Liver (tissue), 9 donors: ENCODE data around the gene IL22RA1. TPM values are rescaled to one million over a fixed set of nuclear protein-coding genes. Genes with fewer than 3 reads are reported as not detected.

Source experiments
- DNase-seq: peaks from one replicate; pipeline ENCODE4 v3.0.0-alpha.2; 2017; ENCODE audit warnings: low spot score
- H3K27ac ChIP-seq, 2 donors: one replicate each; pipeline ENCODE4 v1.7.0; 2013; ENCODE audit warnings: inconsistent platforms in 2 of 2, low read length in 2 of 2, control low read depth in 1 of 2, low read depth in 1 of 2, mild to moderate bottlenecking in 1 of 2
- H3K27me3 ChIP-seq, 4 donors: one replicate each; pipeline versions ENCODE4 v1.6.1 to v1.7.0; 2013; ENCODE audit warnings: low read length in 3 of 4, inconsistent platforms in 1 of 4, mild to moderate bottlenecking in 1 of 4, moderate library complexity in 1 of 4; ENCODE audit not compliant: control insufficient read depth in 4 of 4, insufficient read depth in 4 of 4
- H3K36me3 ChIP-seq, 4 donors: one replicate each; pipeline versions ENCODE4 v1.6.1 to v1.7.0; 2013; ENCODE audit warnings: low read length in 3 of 4, mild to moderate bottlenecking in 3 of 4, low read depth in 1 of 4, moderate library complexity in 1 of 4; ENCODE audit not compliant: control insufficient read depth in 4 of 4, insufficient read depth in 3 of 4
- H3K4me1 ChIP-seq, 4 donors: one replicate each; pipeline versions ENCODE4 v1.6.1 to v1.7.0; 2013; ENCODE audit warnings: low read length in 3 of 4, mild to moderate bottlenecking in 3 of 4, moderate library complexity in 1 of 4; ENCODE audit not compliant: control insufficient read depth in 4 of 4, insufficient read depth in 4 of 4
- H3K4me3 ChIP-seq, 3 donors: one replicate each; pipeline versions ENCODE4 v1.6.1 to v1.7.0; 2013; ENCODE audit warnings: low read length in 3 of 3, control low read depth in 1 of 3, low read depth in 1 of 3, mild to moderate bottlenecking in 1 of 3
- H3K9ac ChIP-seq, 2 donors: one replicate each; pipeline ENCODE4 v1.7.0; 2013; ENCODE audit warnings: low read length in 2 of 2, mild to moderate bottlenecking in 2 of 2, moderate library complexity in 2 of 2, control low read depth in 1 of 2, low read depth in 1 of 2
- H3K9me3 ChIP-seq, 4 donors: one replicate each; pipeline versions ENCODE4 v1.6.1 to v1.7.0; 2013; ENCODE audit warnings: low read length in 3 of 4; ENCODE audit not compliant: control insufficient read depth in 4 of 4
- EGR1 ChIP-seq, 2 donors: IDR thresholded peaks; 2 replicates each; pipeline ENCODE4 v1.6.1; 2016 to 2018; ENCODE audit warnings: antibody characterized with exemption in 2 of 2, low read depth in 2 of 2
- FOXA1 ChIP-seq: IDR thresholded peaks from 2 replicates; pipeline ENCODE4 v1.6.1; 2016; ENCODE audit warnings: antibody characterized with exemption
- FOXA2 ChIP-seq: IDR thresholded peaks from 2 replicates; pipeline ENCODE4 v1.6.1; 2016; ENCODE audit warnings: antibody characterized with exemption
- GABPA ChIP-seq, 2 donors: IDR thresholded peaks in 1 of 2; conservative IDR thresholded peaks in 1 of 2; 2 replicates each; pipeline ENCODE4 v1.6.1; 2016; ENCODE audit warnings: antibody characterized with exemption in 2 of 2, mild to moderate bottlenecking in 1 of 2, moderate library complexity in 1 of 2
- HNF4A ChIP-seq, 2 donors: conservative IDR thresholded peaks; 2 replicates each; pipeline ENCODE4 v1.6.1; 2016; ENCODE audit warnings: antibody characterized with exemption in 2 of 2, mild to moderate bottlenecking in 2 of 2
- HNF4G ChIP-seq: IDR thresholded peaks from 2 replicates; pipeline ENCODE4 v1.6.1; 2016; ENCODE audit warnings: antibody characterized with exemption
- JUND ChIP-seq, 2 donors: IDR thresholded peaks; 2 replicates each; pipeline ENCODE4 v1.6.1; 2016; ENCODE audit warnings: antibody characterized with exemption in 2 of 2
- NR2F2 ChIP-seq: IDR thresholded peaks from 2 replicates; pipeline ENCODE4 v1.6.1; 2016; ENCODE audit warnings: antibody characterized with exemption
- RAD21 ChIP-seq, 2 donors: IDR thresholded peaks; 2 replicates each; pipeline ENCODE4 v1.6.1; 2016; ENCODE audit warnings: antibody characterized with exemption in 2 of 2, mild to moderate bottlenecking in 2 of 2
- RXRA ChIP-seq, 2 donors: IDR thresholded peaks; 2 replicates each; pipeline ENCODE4 v1.6.1; 2017 to 2018; ENCODE audit warnings: antibody characterized with exemption in 2 of 2, mild to moderate bottlenecking in 1 of 2
- SP1 ChIP-seq: IDR thresholded peaks from 2 replicates; pipeline ENCODE4 v1.6.1; 2018; ENCODE audit warnings: antibody characterized with exemption, mild to moderate bottlenecking
- TAF1 ChIP-seq: conservative IDR thresholded peaks from 2 replicates; pipeline ENCODE4 v1.6.1; 2016; ENCODE audit warnings: antibody characterized with exemption, mild to moderate bottlenecking
- YY1 ChIP-seq: IDR thresholded peaks from 2 replicates; pipeline ENCODE4 v1.6.1; 2016; ENCODE audit warnings: antibody characterized with exemption, mild to moderate bottlenecking
- WGBS: extraction: QIAGEN DNeasy Blood & Tissue Kit; methylation state at CpG from one replicate; pipeline ENCODE4 v1.1.7; 2013; 5-methylcytosine and 5-hydroxymethylcytosine counted together
- polyA plus RNA-seq, 2 donors: library from polyadenylated mRNA; stranded (reverse) in 1 of 2; unstranded in 1 of 2; fragments of 200-250 nt in 1 of 2; fragments of >200 nt in 1 of 2; fragmentation: Nextera tagmentation in 1 of 2; extraction: Ambion mirVana in 1 of 2; gene quantifications; one replicate each; pipeline versions ENCODE4 v1.2.1 to v1.2.3, GENCODE V29; 2013 to 2015
- total RNA-seq, 2 donors: library from RNA; depleted of rRNA; stranded (reverse); fragments of >200 nt; gene quantifications; one replicate each; pipeline ENCODE4 v1.2.3, GENCODE V29; 2014
- TF ChIP-seq, protein P1 (sequence below): fragments of 150-350 bp; IDR thresholded peaks from 2 replicates; pipeline ENCODE4 v1.5.1; 2017; ENCODE audit warnings: improper control_type of control experiment, low read depth, low read length; ENCODE audit not compliant: missing input control
- TF ChIP-seq, protein P2 (sequence below): IDR thresholded peaks from 2 replicates; pipeline ENCODE4 v1.6.1; 2016; ENCODE audit warnings: antibody characterized with exemption, mild to moderate bottlenecking
- TF ChIP-seq, protein P3 (sequence below): IDR thresholded peaks from 2 replicates; pipeline ENCODE4 v1.6.1; 2016; ENCODE audit warnings: antibody characterized with exemption
- TF ChIP-seq, protein P4 (sequence below): IDR thresholded peaks from 2 replicates; pipeline ENCODE4 v1.6.1; 2016; ENCODE audit warnings: antibody characterized with exemption
- TF ChIP-seq, protein P5 (sequence below): IDR thresholded peaks from 2 replicates; pipeline ENCODE4 v1.6.1; 2016; ENCODE audit warnings: antibody characterized with exemption
- donor health status: healthy.
- donor health status: healthy.
- donor health status: healthy.
- donor health status: healthy.
- donor health status: healthy.

IL22RA1 gene
- total and polyA plus RNA-seq, 4 donors: 2.1 to 4.5 (median 3.4) TPM

DNA sequence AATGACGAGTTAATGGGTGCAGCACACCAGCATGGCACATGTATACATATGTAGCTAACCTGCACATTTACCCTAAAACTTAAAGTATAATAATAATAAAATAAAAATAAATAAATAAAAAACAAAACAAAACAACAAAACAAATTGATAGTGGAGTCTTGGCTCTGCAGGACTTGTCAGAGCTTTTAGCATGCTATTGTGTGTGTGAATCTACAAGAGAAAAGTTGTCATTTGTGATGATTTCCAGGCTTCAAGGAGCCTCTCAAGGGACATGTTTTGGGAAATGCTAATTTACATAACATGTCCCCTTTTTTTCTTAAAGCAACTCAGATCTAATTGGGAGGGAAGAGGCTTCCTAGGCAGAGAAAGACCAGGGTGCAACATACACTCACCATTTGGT, 9.1 kb downstream of the IL22RA1 start:
- no peak overlapping the region for H3K9ac ChIP-seq
- TF ChIP-seq, protein P1, sequence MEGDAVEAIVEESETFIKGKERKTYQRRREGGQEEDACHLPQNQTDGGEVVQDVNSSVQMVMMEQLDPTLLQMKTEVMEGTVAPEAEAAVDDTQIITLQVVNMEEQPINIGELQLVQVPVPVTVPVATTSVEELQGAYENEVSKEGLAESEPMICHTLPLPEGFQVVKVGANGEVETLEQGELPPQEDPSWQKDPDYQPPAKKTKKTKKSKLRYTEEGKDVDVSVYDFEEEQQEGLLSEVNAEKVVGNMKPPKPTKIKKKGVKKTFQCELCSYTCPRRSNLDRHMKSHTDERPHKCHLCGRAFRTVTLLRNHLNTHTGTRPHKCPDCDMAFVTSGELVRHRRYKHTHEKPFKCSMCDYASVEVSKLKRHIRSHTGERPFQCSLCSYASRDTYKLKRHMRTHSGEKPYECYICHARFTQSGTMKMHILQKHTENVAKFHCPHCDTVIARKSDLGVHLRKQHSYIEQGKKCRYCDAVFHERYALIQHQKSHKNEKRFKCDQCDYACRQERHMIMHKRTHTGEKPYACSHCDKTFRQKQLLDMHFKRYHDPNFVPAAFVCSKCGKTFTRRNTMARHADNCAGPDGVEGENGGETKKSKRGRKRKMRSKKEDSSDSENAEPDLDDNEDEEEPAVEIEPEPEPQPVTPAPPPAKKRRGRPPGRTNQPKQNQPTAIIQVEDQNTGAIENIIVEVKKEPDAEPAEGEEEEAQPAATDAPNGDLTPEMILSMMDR: no peak
- TF ChIP-seq TAF1: no peak
- no peak for TF ChIP-seq GABPA (IDR thresholded peaks at IDR 0.05 in 1 of 2, conservative IDR thresholded peaks at IDR 0.05 in 1 of 2)
- TF ChIP-seq, protein P2, sequence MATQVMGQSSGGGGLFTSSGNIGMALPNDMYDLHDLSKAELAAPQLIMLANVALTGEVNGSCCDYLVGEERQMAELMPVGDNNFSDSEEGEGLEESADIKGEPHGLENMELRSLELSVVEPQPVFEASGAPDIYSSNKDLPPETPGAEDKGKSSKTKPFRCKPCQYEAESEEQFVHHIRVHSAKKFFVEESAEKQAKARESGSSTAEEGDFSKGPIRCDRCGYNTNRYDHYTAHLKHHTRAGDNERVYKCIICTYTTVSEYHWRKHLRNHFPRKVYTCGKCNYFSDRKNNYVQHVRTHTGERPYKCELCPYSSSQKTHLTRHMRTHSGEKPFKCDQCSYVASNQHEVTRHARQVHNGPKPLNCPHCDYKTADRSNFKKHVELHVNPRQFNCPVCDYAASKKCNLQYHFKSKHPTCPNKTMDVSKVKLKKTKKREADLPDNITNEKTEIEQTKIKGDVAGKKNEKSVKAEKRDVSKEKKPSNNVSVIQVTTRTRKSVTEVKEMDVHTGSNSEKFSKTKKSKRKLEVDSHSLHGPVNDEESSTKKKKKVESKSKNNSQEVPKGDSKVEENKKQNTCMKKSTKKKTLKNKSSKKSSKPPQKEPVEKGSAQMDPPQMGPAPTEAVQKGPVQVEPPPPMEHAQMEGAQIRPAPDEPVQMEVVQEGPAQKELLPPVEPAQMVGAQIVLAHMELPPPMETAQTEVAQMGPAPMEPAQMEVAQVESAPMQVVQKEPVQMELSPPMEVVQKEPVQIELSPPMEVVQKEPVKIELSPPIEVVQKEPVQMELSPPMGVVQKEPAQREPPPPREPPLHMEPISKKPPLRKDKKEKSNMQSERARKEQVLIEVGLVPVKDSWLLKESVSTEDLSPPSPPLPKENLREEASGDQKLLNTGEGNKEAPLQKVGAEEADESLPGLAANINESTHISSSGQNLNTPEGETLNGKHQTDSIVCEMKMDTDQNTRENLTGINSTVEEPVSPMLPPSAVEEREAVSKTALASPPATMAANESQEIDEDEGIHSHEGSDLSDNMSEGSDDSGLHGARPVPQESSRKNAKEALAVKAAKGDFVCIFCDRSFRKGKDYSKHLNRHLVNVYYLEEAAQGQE: no peak
- TF ChIP-seq FOXA1: no peak
- TF ChIP-seq HNF4G: no peak
- TF ChIP-seq, protein P3, sequence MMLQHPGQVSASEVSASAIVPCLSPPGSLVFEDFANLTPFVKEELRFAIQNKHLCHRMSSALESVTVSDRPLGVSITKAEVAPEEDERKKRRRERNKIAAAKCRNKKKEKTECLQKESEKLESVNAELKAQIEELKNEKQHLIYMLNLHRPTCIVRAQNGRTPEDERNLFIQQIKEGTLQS: no peak
- no peak for TF ChIP-seq SP1
- no peak for TF ChIP-seq YY1
- TF ChIP-seq, protein P4, sequence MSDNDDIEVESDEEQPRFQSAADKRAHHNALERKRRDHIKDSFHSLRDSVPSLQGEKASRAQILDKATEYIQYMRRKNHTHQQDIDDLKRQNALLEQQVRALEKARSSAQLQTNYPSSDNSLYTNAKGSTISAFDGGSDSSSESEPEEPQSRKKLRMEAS: no peak
- no peak for TF ChIP-seq RAD21 (IDR thresholded peaks at IDR 0.05)
- no peak for TF ChIP-seq FOXA2
- TF ChIP-seq EGR1 (IDR thresholded peaks at IDR 0.05; ENCODE audit: low read depth in 2 of 2): no peak
- TF ChIP-seq JUND (IDR thresholded peaks at IDR 0.05): no peak
- TF ChIP-seq, protein P5, sequence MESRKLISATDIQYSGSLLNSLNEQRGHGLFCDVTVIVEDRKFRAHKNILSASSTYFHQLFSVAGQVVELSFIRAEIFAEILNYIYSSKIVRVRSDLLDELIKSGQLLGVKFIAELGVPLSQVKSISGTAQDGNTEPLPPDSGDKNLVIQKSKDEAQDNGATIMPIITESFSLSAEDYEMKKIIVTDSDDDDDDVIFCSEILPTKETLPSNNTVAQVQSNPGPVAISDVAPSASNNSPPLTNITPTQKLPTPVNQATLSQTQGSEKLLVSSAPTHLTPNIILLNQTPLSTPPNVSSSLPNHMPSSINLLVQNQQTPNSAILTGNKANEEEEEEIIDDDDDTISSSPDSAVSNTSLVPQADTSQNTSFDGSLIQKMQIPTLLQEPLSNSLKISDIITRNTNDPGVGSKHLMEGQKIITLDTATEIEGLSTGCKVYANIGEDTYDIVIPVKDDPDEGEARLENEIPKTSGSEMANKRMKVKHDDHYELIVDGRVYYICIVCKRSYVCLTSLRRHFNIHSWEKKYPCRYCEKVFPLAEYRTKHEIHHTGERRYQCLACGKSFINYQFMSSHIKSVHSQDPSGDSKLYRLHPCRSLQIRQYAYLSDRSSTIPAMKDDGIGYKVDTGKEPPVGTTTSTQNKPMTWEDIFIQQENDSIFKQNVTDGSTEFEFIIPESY: no peak
- TF ChIP-seq RXRA (IDR thresholded peaks at IDR 0.05): no peak
- no peak for TF ChIP-seq NR2F2
- no peak for TF ChIP-seq HNF4A (conservative IDR thresholded peaks at IDR 0.05)
- no peaks in the 10 kb centered on the region for H3K27me3 ChIP-seq
- H3K36me3 ChIP-seq: peaks cover 0 to 13% (median 0%) of the 10 kb centered on the region in 4 donors
- H3K27ac ChIP-seq: no peak overlapping the region
- peaks cover 0 to 7% (median 0%) of the 10 kb centered on the region in 4 donors for H3K9me3 ChIP-seq
- 92% methylated on average over 1 of the region's 1 CpG for WGBS
- DNase-seq: no peak
- H3K4me3 ChIP-seq: no peak overlapping the region
- peaks cover 0 to 3% (median 0%) of the 10 kb centered on the region in 4 donors for H3K4me1 ChIP-seq
